Psoas muscle (tissue), 8 donors: ENCODE results near the gene PARVB. TPM values are rescaled to one million over a fixed set of nuclear protein-coding genes. Genes with fewer than 3 reads are reported as not detected.

Experiments used
- ATAC-seq, 4 donors: fragments of 200-7000 bp; cut with Tn5 transposase; one replicate each; pipeline ENCODE4 v1.9.1; 2020; ENCODE audit warnings: moderate library complexity in 3 of 4, mild to moderate bottlenecking in 2 of 4
- DNase-seq, 2 donors: peaks; one replicate each; pipeline ENCODE4 v3.0.0-alpha.2; 2020
- H3K27ac ChIP-seq: fragments of 200-600 bp; one replicate; pipeline ENCODE4 v1.8.0; 2022
- H3K27me3 ChIP-seq, 3 donors: fragments of 200-600 bp in 1 of 3; one replicate each; pipeline versions ENCODE4 v1.6.1 to v1.8.0; 2013 to 2022; ENCODE audit warnings: low read length in 2 of 3, mild to moderate bottlenecking in 2 of 3, moderate library complexity in 1 of 3; ENCODE audit not compliant: insufficient read depth in 3 of 3
- H3K36me3 ChIP-seq, 2 donors: fragments of 200-600 bp in 1 of 2; one replicate each; pipeline versions ENCODE4 v1.6.1 to v1.8.0; 2013 to 2022; ENCODE audit warnings: low read depth in 1 of 2, mild to moderate bottlenecking in 1 of 2, moderate library complexity in 1 of 2; ENCODE audit not compliant: insufficient read depth in 1 of 2
- H3K4me1 ChIP-seq: fragments of 200-600 bp; one replicate; pipeline ENCODE4 v1.8.0; 2022
- H3K4me3 ChIP-seq: fragments of 200-600 bp; one replicate; pipeline ENCODE4 v1.8.0; 2022; ENCODE audit warnings: mild to moderate bottlenecking
- H3K9me3 ChIP-seq: fragments of 200-600 bp; one replicate; pipeline ENCODE4 v1.8.0; 2022
- CTCF ChIP-seq: fragments of 200-600 bp; IDR thresholded peaks from one replicate; pipeline ENCODE4 v1.8.0; 2022; ENCODE audit warnings: antibody characterized with exemption
- WGBS, 3 donors: extraction: QIAGEN DNeasy Blood & Tissue Kit; methylation state at CpG; one replicate each; pipeline versions ENCODE4 v1.1.6 to v1.1.7; 2013; 5-methylcytosine and 5-hydroxymethylcytosine counted together
- intact Hi-C, 2 donors: fragments of 100-400 bp; cut with DNase I; formaldehyde crosslinking; loops; one replicate each; pipeline versions ENCODE4 v1.11.0 to v1.14.2; 2022
- polyA plus RNA-seq, 3 donors: library from polyadenylated mRNA; stranded (reverse); fragments of 200-250 nt; gene quantifications; one replicate each; pipeline ENCODE4 v1.2.3, GENCODE V29; 2013
- total RNA-seq, 4 donors: library from RNA; stranded (reverse); fragmentation: NEBNext Ultra II Directional in 2 of 4; extraction: Animal tissue kit (Norgen Biotek cat#: 25700) in 2 of 4; gene quantifications; one replicate each; pipeline versions ENCODE4 v1.2.1 to v1.2.4, GENCODE V29; 2021 to 2023
- donor health status: healthy with polysubstance abuse.
- donor health status: DM: no; HTN: no; CAD: no; lungs with moderate emphysema.
- donor health status: Bipolar disorder and iron deficiency.
- donor health status: healthy.
- donor health status: DM: yes; HTN: yes; CAD: no.
- donor health status: DM: no; HTN: no; CAD: no.
- donor health status: DM: no; HTN: no; CAD: no.
- donor health status: DM: yes; HTN: yes; CAD: no.

Gene PARVB
- total and polyA plus RNA-seq, 7 donors, result 84.5 to 172 (median 103) TPM

GRCh38 chr22:44185237-44186120 lies 161.4 kb downstream of the PARVB start:
- DNase-seq, result peak in 1 of 2 donors; percentile 17
- H3K27ac ChIP-seq, result no peak overlapping the region
- peaks cover 0 to 20% (median 4%) of the 10 kb centered on the region in 3 donors for H3K27me3 ChIP-seq
- no peaks in the 10 kb centered on the region for H3K36me3 ChIP-seq
- H3K4me1 ChIP-seq, result no peaks in the 10 kb centered on the region
- no peak for ATAC-seq
- TF ChIP-seq CTCF, result no peak
- no peaks in the 10 kb centered on the region for H3K9me3 ChIP-seq
- intact Hi-C loops, result no loop called here
- WGBS, 3 donors, result 89 to 91% (median 90%) methylated on average over 16 of the region's 16 CpGs
- H3K4me3 ChIP-seq, result no peak overlapping the region

GRCh38 chr22:44186121-44186510 lies 162.0 kb downstream of the PARVB start:
- no peak overlapping the region for H3K27ac ChIP-seq

GRCh38 chr22:44186737-44187136 lies 162.6 kb downstream of the PARVB start:
- Histone ChIP-seq H3K27me3 (peaks cover 0 to 10% (median 3%) of the 10 kb centered on the region in 3 donors), H3K27ac (no peak overlapping the region), H3K9me3 (no peaks in the 10 kb centered on the region), H3K4me3 (no peak overlapping the region), H3K36me3 (no peaks in the 10 kb centered on the region), H3K4me1 (no peaks in the 10 kb centered on the region)
- no peak for DNase-seq
- no peak for ATAC-seq
- TF ChIP-seq CTCF, result no peak
- WGBS, 3 donors, result 75 to 82% (median 78%) methylated on average over 4 of the region's 4 CpGs
- intact Hi-C loops, result no loop called here

More at GRCh38 chr22:44186121-44186510, 162.0 kb downstream of the PARVB start:
- no peak for TF ChIP-seq CTCF
- no peak overlapping the region for H3K4me3 ChIP-seq
- H3K4me1 ChIP-seq, result no peaks in the 10 kb centered on the region
- no peaks in the 10 kb centered on the region for H3K36me3 ChIP-seq
- H3K9me3 ChIP-seq, result no peaks in the 10 kb centered on the region
- WGBS, 3 donors, result 62 to 86% (median 69%) methylated on average over 8 of the region's 8 CpGs
- DNase-seq (no peak), ATAC-seq (no peak)
- peaks cover 0 to 14% (median 4%) of the 10 kb centered on the region in 3 donors for H3K27me3 ChIP-seq
- intact Hi-C loops, result no loop called here

GRCh38 chr22:44187652-44188230 lies 163.6 kb downstream of the PARVB start:
- 89 to 95% (median 91%) methylated on average over 12 of the region's 12 CpGs for WGBS, 3 donors
- Histone ChIP-seq H3K4me3 (no peak overlapping the region), H3K4me1 (no peaks in the 10 kb centered on the region), H3K27ac (no peak overlapping the region), H3K36me3 (no peaks in the 10 kb centered on the region), H3K9me3 (no peaks in the 10 kb centered on the region), H3K27me3 (peaks cover 0 to 4% (median 0%) of the 10 kb centered on the region in 3 donors)
- TF ChIP-seq CTCF, result no peak
- DNase-seq, result peak in 1 of 2 donors; percentile 22
- no peak for ATAC-seq
- intact Hi-C loops, result no loop called here
